WTC11 (cell line): ENCODE data around the gene RAB8B. TPM values are rescaled to one million over a fixed set of nuclear protein-coding genes. Genes with fewer than 3 reads are reported as not detected.

Experiments
- ATAC-seq: fragments of 200-7000 bp; cut with Tn5 transposase; 2 replicates; pipeline ENCODE4 v1.10.0; 2021; ENCODE audit warnings: mild to moderate bottlenecking, moderate library complexity
- CTCF ChIA-PET: fragments of 300-600 bp; sonication (Branson Sonifier 250); formaldehyde crosslinking; loops from one replicate; lab custom pipeline; 2021; ENCODE audit warnings: antibody characterized with exemption; lab: Charles Lee
- POLR2A ChIA-PET: fragments of 350-600 bp; sonication (Branson Sonifier 250); formaldehyde crosslinking; loops from one replicate; lab custom pipeline; 2021; ENCODE audit warnings: antibody characterized with exemption; lab: Charles Lee
- DNase-seq: peaks from one replicate; pipeline ENCODE4 v3.0.0; 2021; ENCODE audit warnings: low spot score
- H3K27ac Mint-ChIP-seq: 2 replicates; pipeline ENCODE4 v1.8.0; 2021; ENCODE audit warnings: mixed read lengths
- H3K27me3 Mint-ChIP-seq: 2 replicates; pipeline ENCODE4 v1.8.0; 2021; ENCODE audit warnings: low read depth, mild to moderate bottlenecking, moderate library complexity, mixed read lengths
- H3K36me3 Mint-ChIP-seq: 2 replicates; pipeline ENCODE4 v1.8.0; 2021; ENCODE audit warnings: mixed read lengths
- H3K4me1 Mint-ChIP-seq: 2 replicates; pipeline ENCODE4 v1.8.0; 2022; ENCODE audit warnings: mixed read lengths
- H3K4me3 Mint-ChIP-seq: 2 replicates; pipeline ENCODE4 v1.8.0; 2021; ENCODE audit warnings: mild to moderate bottlenecking, moderate library complexity, mixed read lengths
- H3K9me3 Mint-ChIP-seq: 2 replicates; pipeline ENCODE4 v1.8.0; 2021; ENCODE audit warnings: mixed read lengths
- ARID4B ChIP-seq: sonication (generic); formaldehyde crosslinking; IDR thresholded peaks from 2 replicates; pipeline ENCODE4 v1.8.0; 2023; ENCODE audit warnings: missing genetic modification reagents, mild to moderate bottlenecking, borderline replicate concordance
- ERG ChIP-seq: fragments of 250-450 bp; sonication (Bioruptor Pico); IDR thresholded peaks from 2 replicates; pipeline ENCODE4 v1.8.0; 2021; ENCODE audit warnings: mild to moderate bottlenecking
- ESRRA ChIP-seq: sonication (generic); formaldehyde crosslinking; IDR thresholded peaks from 2 replicates; pipeline ENCODE4 v1.8.1; 2022; ENCODE audit warnings: mild to moderate bottlenecking, missing genetic modification reagents, borderline replicate concordance
- ETV6 ChIP-seq: sonication (generic); formaldehyde crosslinking; IDR thresholded peaks from 2 replicates; pipeline ENCODE4 v1.8.1; 2022; ENCODE audit warnings: mild to moderate bottlenecking, missing genetic modification reagents
- FOXP4 ChIP-seq: sonication (generic); formaldehyde crosslinking; IDR thresholded peaks from 2 replicates; pipeline ENCODE4 v1.8.0; 2022; ENCODE audit warnings: mild to moderate bottlenecking, missing genetic modification reagents
- GABPB1 ChIP-seq: sonication (generic); formaldehyde crosslinking; IDR thresholded peaks from 2 replicates; pipeline ENCODE4 v1.8.1; 2023; ENCODE audit warnings: mild to moderate bottlenecking, missing genetic modification reagents
- MYBL2 ChIP-seq: sonication (generic); formaldehyde crosslinking; IDR thresholded peaks from 2 replicates; pipeline ENCODE4 v1.8.1; 2023; ENCODE audit warnings: mild to moderate bottlenecking, moderate library complexity, missing genetic modification reagents
- NR2C2 ChIP-seq: sonication (generic); formaldehyde crosslinking; IDR thresholded peaks from 2 replicates; pipeline ENCODE4 v1.8.0; 2022; ENCODE audit warnings: mild to moderate bottlenecking, missing genetic modification reagents
- PREB ChIP-seq: sonication (generic); formaldehyde crosslinking; IDR thresholded peaks from 2 replicates; pipeline ENCODE4 v1.8.1; 2022; ENCODE audit warnings: mild to moderate bottlenecking, missing genetic modification reagents, moderate library complexity, borderline replicate concordance
- TEAD4 ChIP-seq: sonication (generic); formaldehyde crosslinking; IDR thresholded peaks from 2 replicates; pipeline ENCODE4 v1.8.0; 2022; ENCODE audit warnings: mild to moderate bottlenecking, missing genetic modification reagents
- ZNF263 ChIP-seq: sonication (generic); formaldehyde crosslinking; IDR thresholded peaks from 2 replicates; pipeline ENCODE4 v1.8.1; 2022; ENCODE audit warnings: low read depth, mild to moderate bottlenecking, moderate library complexity, missing genetic modification reagents
- ZNF396 ChIP-seq: fragments of 250-450 bp; sonication (Bioruptor Pico); IDR thresholded peaks from 2 replicates; pipeline ENCODE4 v1.8.0; 2021; ENCODE audit warnings: mild to moderate bottlenecking, moderate library complexity, borderline replicate concordance
- ZNF532 ChIP-seq: fragments of 250-450 bp; sonication (Bioruptor Pico); IDR thresholded peaks from 2 replicates; pipeline ENCODE4 v1.9.0; 2021; ENCODE audit warnings: mild to moderate bottlenecking, borderline replicate concordance
- ZSCAN18 ChIP-seq: fragments of 250-450 bp; sonication (Bioruptor Pico); IDR thresholded peaks from 2 replicates; pipeline ENCODE4 v2.1.2; 2022; ENCODE audit warnings: mild to moderate bottlenecking, moderate library complexity
- total RNA-seq: library from RNA; stranded (reverse); gene quantifications from 3 replicates; pipeline ENCODE4 v1.2.3, GENCODE V29; 2021

RAB8B gene
- total RNA-seq, 1 experiment from 2014 or later = 32.5 TPM

- ChIA-PET POLR2A (no interaction called here), CTCF (no interaction called here)
- no peak for ATAC-seq
- peaks cover 11% of the 10 kb centered on the region for H3K9me3 Mint-ChIP-seq
- peaks cover 15% of the 10 kb centered on the region for H3K4me1 Mint-ChIP-seq
- TF ChIP-seq ESRRA (CRISPR knock-in tag) (no peak), PREB (CRISPR knock-in tag) (no peak), ARID4B (CRISPR knock-in tag) (no peak), ERG (CRISPR knock-in tag) (no peak), FOXP4 (CRISPR knock-in tag) (no peak), GABPB1 (CRISPR knock-in tag) (no peak), ZNF263 (no peak)
- DNase-seq = no peak
- H3K4me3 Mint-ChIP-seq = no peak overlapping the region
- no peak overlapping the region for H3K27ac Mint-ChIP-seq
- H3K27me3 Mint-ChIP-seq = no peaks in the 10 kb centered on the region
- peaks cover 41% of the 10 kb centered on the region for H3K36me3 Mint-ChIP-seq
Observed at GRCh38 chr15:63260791-63261190, 71.4 kb downstream of the RAB8B start.

- Mint-ChIP-seq H3K27me3 (no peaks in the 10 kb centered on the region), H3K27ac (no peak overlapping the region), H3K4me1 (peaks cover 10% of the 10 kb centered on the region)
- CTCF ChIA-PET = no interaction called here
- POLR2A ChIA-PET = no interaction called here
- TF ChIP-seq MYBL2 (CRISPR knock-in tag) (no peak), ARID4B (CRISPR knock-in tag) (no peak), ZSCAN18 (CRISPR knock-in tag) (no peak), ZNF532 (no peak), TEAD4 (CRISPR knock-in tag) (no peak), GABPB1 (CRISPR knock-in tag) (no peak), ZNF396 (CRISPR knock-in tag) (no peak), NR2C2 (CRISPR knock-in tag) (no peak), ETV6 (no peak)
- TF ChIP-seq, all 79 proteins: peak for 0
- ATAC-seq = no peak
- Mint-ChIP-seq H3K9me3 (peaks cover 11% of the 10 kb centered on the region), H3K36me3 (peaks cover 41% of the 10 kb centered on the region), H3K4me3 (no peak overlapping the region)
- no peak for DNase-seq
Observed at GRCh38 chr15:63261311-63261710, 71.9 kb downstream of the RAB8B start.
